ENCODE data around the gene COL15A1. TPM values are rescaled to one million over a fixed set of nuclear protein-coding genes. Genes with fewer than 3 reads are reported as not detected.
"Not testable (repeated sequence)": the region's sequence is repeated elsewhere in the genome, so short reads cannot be mapped to it uniquely, and the experiment has no call there.

Gene COL15A1
- total RNA-seq, 6 experiments from 2014 or later, result 0.07 to 0.58 (median 0.11) TPM; not detected in 2

DNA sequence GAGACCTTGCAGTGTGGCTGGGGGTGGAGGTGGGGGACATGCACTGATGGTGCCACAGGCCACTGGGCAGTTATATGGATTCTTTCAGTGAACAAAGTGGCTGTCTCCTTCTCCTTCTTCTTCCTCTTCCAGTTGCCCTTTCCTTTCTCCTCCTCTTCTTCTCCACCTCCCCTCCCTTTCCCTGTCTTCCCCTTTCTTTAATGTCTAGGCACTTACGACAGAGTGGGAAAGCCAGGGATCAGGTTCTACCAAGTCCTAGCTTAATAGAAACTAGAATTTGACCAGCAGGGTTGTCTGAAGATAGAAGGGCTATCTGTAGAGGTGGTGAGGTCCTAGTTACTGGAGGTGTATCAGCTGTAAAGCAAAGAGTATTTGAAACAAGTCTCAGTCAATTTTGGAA is 62.8 kb downstream of the COL15A1 start:
- Histone ChIP-seq H3K27me3 (no peaks in the 10 kb centered on the region), H3K36me3 (no peaks in the 10 kb centered on the region), H3K4me1 (no peaks in the 10 kb centered on the region), H3K4me3 (no peak overlapping the region), H3K27ac (no peak overlapping the region), H3K9me3 (no peaks in the 10 kb centered on the region)
- intact Hi-C loops (cut with DNase I), result no loop called here
- DNase-seq (no peak), ATAC-seq (no peak)
- TF ChIP-seq, protein P1, sequence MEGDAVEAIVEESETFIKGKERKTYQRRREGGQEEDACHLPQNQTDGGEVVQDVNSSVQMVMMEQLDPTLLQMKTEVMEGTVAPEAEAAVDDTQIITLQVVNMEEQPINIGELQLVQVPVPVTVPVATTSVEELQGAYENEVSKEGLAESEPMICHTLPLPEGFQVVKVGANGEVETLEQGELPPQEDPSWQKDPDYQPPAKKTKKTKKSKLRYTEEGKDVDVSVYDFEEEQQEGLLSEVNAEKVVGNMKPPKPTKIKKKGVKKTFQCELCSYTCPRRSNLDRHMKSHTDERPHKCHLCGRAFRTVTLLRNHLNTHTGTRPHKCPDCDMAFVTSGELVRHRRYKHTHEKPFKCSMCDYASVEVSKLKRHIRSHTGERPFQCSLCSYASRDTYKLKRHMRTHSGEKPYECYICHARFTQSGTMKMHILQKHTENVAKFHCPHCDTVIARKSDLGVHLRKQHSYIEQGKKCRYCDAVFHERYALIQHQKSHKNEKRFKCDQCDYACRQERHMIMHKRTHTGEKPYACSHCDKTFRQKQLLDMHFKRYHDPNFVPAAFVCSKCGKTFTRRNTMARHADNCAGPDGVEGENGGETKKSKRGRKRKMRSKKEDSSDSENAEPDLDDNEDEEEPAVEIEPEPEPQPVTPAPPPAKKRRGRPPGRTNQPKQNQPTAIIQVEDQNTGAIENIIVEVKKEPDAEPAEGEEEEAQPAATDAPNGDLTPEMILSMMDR (IDR thresholded peaks at IDR 0.05), result no peak
- no peak for TF ChIP-seq POLR2A (IDR thresholded peaks at IDR 0.05)
- 67% methylated on average over 1 of the region's 1 CpG for WGBS (ENCODE audit: insufficient coverage, low coverage, low lambda C conversion rate, missing lambda C conversion rate)

DNA sequence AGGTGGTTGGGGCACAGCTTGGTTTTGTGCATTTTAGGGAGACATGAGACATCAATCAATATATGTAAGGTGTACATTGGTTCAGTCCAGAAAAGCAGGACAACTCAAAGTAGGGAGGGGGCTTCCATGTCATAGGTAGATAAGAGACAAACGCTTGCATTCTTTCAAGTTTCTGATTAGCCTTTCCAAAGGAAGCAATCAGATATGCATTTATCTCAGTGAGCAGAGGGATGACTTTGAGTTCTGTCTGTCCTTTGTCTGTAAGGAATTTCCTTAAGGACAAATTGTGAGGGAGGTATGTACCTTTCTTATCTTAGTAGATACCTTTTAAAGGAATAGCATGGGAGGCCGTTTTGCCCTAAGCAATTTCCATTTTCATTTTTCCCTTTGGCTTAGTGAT is 63.3 kb downstream of the COL15A1 start:
- TF ChIP-seq POLR2A (IDR thresholded peaks at IDR 0.05), result no peak
- 57% methylated on average over 2 of the region's 2 CpGs for WGBS (ENCODE audit: insufficient coverage, low coverage, low lambda C conversion rate, missing lambda C conversion rate)
- intact Hi-C loops (cut with DNase I), result no loop called here
- Histone ChIP-seq H3K4me3 (no peak overlapping the region), H3K36me3 (no peaks in the 10 kb centered on the region), H3K9me3 (no peaks in the 10 kb centered on the region), H3K27ac (no peak overlapping the region), H3K27me3 (no peaks in the 10 kb centered on the region), H3K4me1 (no peaks in the 10 kb centered on the region)
- no peak for DNase-seq
- no peak for ATAC-seq

DNA sequence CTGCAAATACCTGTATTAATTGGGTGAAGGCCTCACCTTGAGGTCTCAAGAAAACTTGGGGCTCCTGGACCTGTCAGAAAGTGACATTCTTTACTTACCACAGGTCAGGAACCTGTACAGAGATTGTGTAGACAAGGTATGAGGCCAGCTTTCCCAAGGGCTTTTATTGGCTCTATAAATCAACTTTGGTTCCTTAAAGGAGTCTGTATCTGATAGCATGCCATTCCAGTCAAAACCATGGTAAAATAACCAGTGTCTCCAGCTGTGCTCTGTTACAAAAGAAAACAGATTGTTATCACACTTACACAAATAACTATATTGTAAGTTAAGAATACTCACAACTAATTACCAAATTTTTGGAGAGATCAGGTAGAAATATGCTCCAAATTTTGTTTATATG is 64.5 kb downstream of the COL15A1 start:
- ATAC-seq, result no peak
- no peak for DNase-seq
- H3K4me3 ChIP-seq, result no peak overlapping the region
- no peaks in the 10 kb centered on the region for H3K4me1 ChIP-seq
- intact Hi-C loops (cut with DNase I), result no loop called here
- H3K9me3 ChIP-seq, result no peaks in the 10 kb centered on the region
- no peak for TF ChIP-seq POLR2A (IDR thresholded peaks at IDR 0.05)
- TF ChIP-seq, protein P1 (IDR thresholded peaks at IDR 0.05), result no peak
- no peak overlapping the region for H3K27ac ChIP-seq
- no peaks in the 10 kb centered on the region for H3K36me3 ChIP-seq
- H3K27me3 ChIP-seq, result no peaks in the 10 kb centered on the region

DNA sequence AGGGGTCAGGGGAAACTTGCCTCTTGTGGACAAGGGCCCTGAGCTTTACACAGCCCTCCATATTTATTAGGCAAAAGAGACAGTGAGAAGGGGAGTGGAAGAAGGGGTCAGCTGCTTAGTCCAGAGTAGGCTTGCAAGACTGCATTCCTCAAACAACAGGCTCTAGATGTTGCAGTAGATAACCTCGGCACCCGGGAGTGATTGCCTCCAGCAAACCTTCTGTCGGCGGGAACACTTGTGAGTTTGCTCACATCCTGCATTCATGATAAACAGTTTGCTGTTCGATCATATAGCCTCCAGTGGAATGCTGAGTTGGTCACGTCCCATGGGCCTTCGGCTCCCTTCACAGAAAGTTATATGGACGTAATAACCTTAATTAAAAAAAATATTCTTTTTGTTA is 66.7 kb downstream of the COL15A1 start:
- intact Hi-C loops (cut with DNase I), result not testable (repeated sequence)

DNA sequence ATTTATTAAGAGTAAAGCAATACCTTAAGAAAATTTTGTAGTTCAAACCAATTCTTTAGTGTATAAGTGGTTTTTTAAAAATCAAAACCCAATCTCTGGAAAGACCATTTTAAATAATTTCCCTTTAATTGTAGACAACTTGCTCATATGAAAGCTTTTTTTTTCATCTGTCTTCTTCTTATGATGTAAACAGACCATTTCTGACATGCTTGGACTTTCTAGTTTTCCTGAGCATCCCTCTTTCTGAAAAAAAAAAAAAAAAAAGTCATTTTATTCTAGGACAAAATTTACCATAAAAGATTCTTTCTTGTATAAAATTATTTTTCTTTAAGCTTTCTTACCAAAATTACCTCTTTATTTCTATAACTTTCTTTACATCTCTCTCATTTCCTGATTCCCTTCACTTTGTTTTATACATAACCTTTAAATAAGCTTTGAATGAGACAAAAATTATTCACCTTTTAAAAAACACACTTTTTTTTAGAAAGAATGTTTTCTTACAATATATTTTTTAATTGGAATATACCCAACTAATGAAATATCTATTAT is 67.5 kb downstream of the COL15A1 start:
- no peak for DNase-seq
- H3K4me1 ChIP-seq, result no peaks in the 10 kb centered on the region
- no peak overlapping the region for H3K27ac ChIP-seq
- no peak overlapping the region for H3K4me3 ChIP-seq
- no peaks in the 10 kb centered on the region for H3K36me3 ChIP-seq
- intact Hi-C loops (cut with DNase I), result no loop called here
- no peaks in the 10 kb centered on the region for H3K9me3 ChIP-seq
- no peaks in the 10 kb centered on the region for H3K27me3 ChIP-seq
- no peak for ATAC-seq
- no peak for TF ChIP-seq POLR2A (IDR thresholded peaks at IDR 0.05)
- TF ChIP-seq, protein P1 (IDR thresholded peaks at IDR 0.05), result no peak

More for the DNA sequence above, 66.7 kb downstream of the COL15A1 start:
- H3K36me3 ChIP-seq, DNase-seq, H3K4me3 ChIP-seq, H3K27me3 ChIP-seq, H3K4me1 ChIP-seq, H3K27ac ChIP-seq, H3K9me3 ChIP-seq, ATAC-seq: not testable (repeated sequence)
- 92% methylated on average over 8 of the region's 8 CpGs for WGBS (ENCODE audit: insufficient coverage, low coverage, low lambda C conversion rate, missing lambda C conversion rate)

DNA sequence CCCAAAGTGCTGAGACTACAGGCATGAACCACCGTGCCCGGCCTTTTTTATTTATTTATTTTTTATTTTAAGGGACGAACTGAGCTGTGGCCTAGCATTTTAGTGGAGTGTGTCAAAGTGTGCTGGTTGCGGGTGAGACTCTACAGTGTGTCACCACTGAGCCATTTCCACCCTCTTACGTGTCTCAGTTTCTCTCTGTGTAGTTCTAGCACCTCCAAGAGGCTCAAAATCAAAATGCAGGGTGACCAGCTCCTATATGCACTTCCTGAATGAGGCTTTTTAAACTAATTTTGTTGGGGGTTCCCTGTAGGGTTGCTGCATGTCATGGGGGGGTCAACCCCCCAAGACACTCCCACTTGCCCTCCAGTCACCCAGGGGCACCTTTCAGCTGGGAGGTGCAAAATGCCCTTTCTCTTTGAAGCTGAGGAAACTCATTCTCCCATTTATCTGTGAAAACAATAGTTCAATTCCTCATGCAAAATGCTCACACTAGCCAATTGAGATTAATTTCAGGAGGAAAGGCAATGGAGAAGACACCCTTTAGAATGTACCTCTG is 69.3 kb downstream of the COL15A1 start:
- no peak overlapping the region for H3K4me3 ChIP-seq
- H3K4me1 ChIP-seq, result no peaks in the 10 kb centered on the region
- no peak for DNase-seq
- H3K27me3 ChIP-seq, result no peaks in the 10 kb centered on the region
- intact Hi-C loops (cut with DNase I), result no loop called here
- no peak overlapping the region for H3K27ac ChIP-seq
- WGBS (ENCODE audit: insufficient coverage, low coverage, low lambda C conversion rate, missing lambda C conversion rate), result 67% methylated on average over 5 of the region's 5 CpGs
- TF ChIP-seq, protein P1 (IDR thresholded peaks at IDR 0.05), result peak in 2 of 4 donors; percentile 15 to 20
- no peak for TF ChIP-seq POLR2A (IDR thresholded peaks at IDR 0.05)
- no peaks in the 10 kb centered on the region for H3K36me3 ChIP-seq
- ATAC-seq, result peak in 2 of 4 donors; percentile 26 to 50
- no peaks in the 10 kb centered on the region for H3K9me3 ChIP-seq
